PC-3 (cell line): ENCODE data around the gene FAN1. TPM values are rescaled to one million over a fixed set of nuclear protein-coding genes. Genes with fewer than 3 reads are reported as not detected.

Source experiments
- ATAC-seq: fragments of 200-7000 bp; cut with Tn5 transposase; 2 replicates; pipeline ENCODE4 v1.9.1; 2020; ENCODE audit warnings: mild to moderate bottlenecking, moderate library complexity
- BruUV-seq: library from RNA; stranded (reverse); fragments of 400-500 nt; replicated peaks from 2 replicates; lab custom pipeline; 2021; lab: Mats Ljungman, UMichigan
- CTCF ChIA-PET: fragments of 300-600 bp; sonication (Branson Sonifier 250); formaldehyde crosslinking; loops from one replicate; lab custom pipeline; 2022; ENCODE audit warnings: antibody characterized with exemption; lab: Charles Lee
- POLR2A ChIA-PET: fragments of 300-600 bp; sonication (Branson Sonifier 250); formaldehyde crosslinking; loops from one replicate; lab custom pipeline; 2022; ENCODE audit warnings: antibody characterized with exemption; ENCODE audit not compliant: unreplicated experiment; lab: Charles Lee
- DNase-seq: peaks from one replicate; pipeline ENCODE4 v3.0.0-alpha.2; 2015
- H2AFZ ChIP-seq: fragments of 300-600 bp; sonication (generic); 2 replicates; pipeline ENCODE4 v1.6.0; 2016; ENCODE audit warnings: antibody characterized with exemption, low read length
- H3F3A ChIP-seq: fragments of 300-600 bp; sonication (generic); one replicate; pipeline ENCODE4 v1.6.0; 2017; ENCODE audit warnings: antibody characterized with exemption, low read length, control low read depth, mild to moderate bottlenecking; ENCODE audit not compliant: unreplicated experiment
- H3K27ac ChIP-seq: fragments of 300-600 bp; sonication (generic); 2 replicates; pipeline ENCODE4 v1.5.1; 2016; ENCODE audit warnings: mild to moderate bottlenecking, low read length
- H3K27me3 ChIP-seq: fragments of 300-600 bp; sonication (generic); 2 replicates; pipeline ENCODE4 v1.6.1; 2016; ENCODE audit warnings: low read length, mixed read lengths
- H3K36me3 ChIP-seq: fragments of 300-600 bp; sonication (generic); 2 replicates; pipeline ENCODE4 v1.6.1; 2016; ENCODE audit warnings: low read depth, mixed run types, low read length, mixed read lengths
- H3K4me1 ChIP-seq: fragments of 300-600 bp; sonication (generic); 2 replicates; pipeline ENCODE4 v1.5.1; 2016; ENCODE audit warnings: low read length; ENCODE audit not compliant: insufficient read depth
- H3K4me2 ChIP-seq: fragments of 300-600 bp; sonication (generic); 2 replicates; pipeline ENCODE4 v1.6.0; 2016; ENCODE audit warnings: low read length
- H3K4me3 ChIP-seq: fragments of 300-600 bp; sonication (generic); 2 replicates; pipeline ENCODE4 v1.5.1; 2016; ENCODE audit warnings: mild to moderate bottlenecking, low read length, mixed read lengths
- H3K79me2 ChIP-seq: fragments of 300-600 bp; sonication (generic); 2 replicates; pipeline ENCODE4 v1.6.1; 2017; ENCODE audit warnings: low read length, mixed read lengths
- H3K9ac ChIP-seq: fragments of 300-600 bp; sonication (generic); 2 replicates; pipeline ENCODE4 v1.6.0; 2016; ENCODE audit warnings: mild to moderate bottlenecking, low read length
- H3K9me2 ChIP-seq: fragments of 300-600 bp; sonication (generic); replicated peaks from 2 replicates; pipeline ENCODE4 v1.6.1; 2016; ENCODE audit warnings: mixed run types, low read length, mixed read lengths
- H3K9me3 ChIP-seq: fragments of 300-600 bp; sonication (generic); 2 replicates; pipeline ENCODE4 v1.6.1; 2016; ENCODE audit warnings: low read length, mixed read lengths
- H4K20me1 ChIP-seq: fragments of 300-600 bp; sonication (generic); 2 replicates; pipeline ENCODE4 v1.6.1; 2016; ENCODE audit warnings: low read length, mixed read lengths
- EZH2 ChIP-seq: fragments of 300-600 bp; sonication (generic); IDR thresholded peaks from one replicate; pipeline ENCODE4 v1.6.1; 2017; ENCODE audit warnings: antibody characterized with exemption, mild to moderate bottlenecking, low read length; ENCODE audit not compliant: unreplicated experiment
- EZH2phosphoT487 ChIP-seq: fragments of 300-600 bp; sonication (generic); IDR thresholded peaks from 2 replicates; pipeline ENCODE4 v1.6.1; 2018; ENCODE audit warnings: mild to moderate bottlenecking, antibody characterized with exemption, low read length, borderline replicate concordance
- intact Hi-C: fragments of 100-400 bp; cut with micrococcal nuclease; formaldehyde crosslinking; loops from 2 replicates; pipeline ENCODE4 v1.9.0; 2023
- total RNA-seq: library from RNA; depleted of rRNA; stranded (reverse); fragments of >200 nt; gene quantifications from 2 replicates; pipeline ENCODE4 v1.2.3, GENCODE V29; 2014
- TF ChIP-seq, protein P1 (sequence below): fragments of 300-600 bp; sonication (generic); conservative IDR thresholded peaks from 2 replicates; pipeline ENCODE4 v1.5.1; 2017; ENCODE audit warnings: antibody characterized with exemption, low read depth, mild to moderate bottlenecking, low read length

Gene FAN1
- total RNA-seq, 1 experiment from 2014 or later, result 16.4 TPM

DNA sequence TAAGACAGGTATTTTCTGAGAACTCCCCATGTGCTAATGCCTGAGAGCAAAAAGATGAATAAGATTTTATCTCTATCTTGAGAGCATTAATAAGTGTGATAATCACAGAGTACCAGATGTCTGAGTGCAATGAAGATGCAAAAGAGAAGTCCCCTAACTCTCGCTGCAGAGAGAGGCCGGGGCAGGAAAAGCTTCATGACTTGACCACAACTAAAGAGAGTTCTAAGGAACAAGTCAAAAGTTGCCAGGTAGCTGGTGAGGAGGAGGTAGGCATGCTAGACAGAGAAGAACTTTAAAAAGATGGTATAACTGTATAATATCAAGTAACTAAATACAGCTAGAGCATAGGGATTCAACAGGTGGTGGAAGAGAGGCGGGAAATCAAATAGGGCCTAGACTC is 58.9 kb downstream of the FAN1 start:
- CTCF ChIA-PET, result no interaction called here

DNA sequence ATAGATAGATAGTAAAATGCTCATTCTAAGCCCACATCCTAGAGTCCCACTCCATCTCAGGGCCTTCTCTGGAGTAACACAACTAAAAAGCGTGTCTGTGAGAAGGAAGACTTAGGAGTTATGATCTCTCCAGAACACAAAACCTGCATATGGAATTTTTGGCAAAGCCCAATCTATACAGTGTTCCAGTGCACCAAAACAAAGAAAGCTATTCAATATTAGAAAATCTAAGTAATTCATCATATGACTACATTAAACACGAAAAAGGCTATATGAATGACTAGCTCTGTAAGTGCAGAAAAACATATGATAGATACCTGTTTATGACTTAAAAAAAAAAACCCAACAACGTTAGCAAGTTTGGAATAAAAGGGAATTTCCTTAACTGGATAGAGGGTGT is 60.0 kb downstream of the FAN1 start:
- H3K9me3 ChIP-seq, result no peaks in the 10 kb centered on the region
- TF ChIP-seq EZH2phosphoT487, result no peak
- TF ChIP-seq, protein P1, sequence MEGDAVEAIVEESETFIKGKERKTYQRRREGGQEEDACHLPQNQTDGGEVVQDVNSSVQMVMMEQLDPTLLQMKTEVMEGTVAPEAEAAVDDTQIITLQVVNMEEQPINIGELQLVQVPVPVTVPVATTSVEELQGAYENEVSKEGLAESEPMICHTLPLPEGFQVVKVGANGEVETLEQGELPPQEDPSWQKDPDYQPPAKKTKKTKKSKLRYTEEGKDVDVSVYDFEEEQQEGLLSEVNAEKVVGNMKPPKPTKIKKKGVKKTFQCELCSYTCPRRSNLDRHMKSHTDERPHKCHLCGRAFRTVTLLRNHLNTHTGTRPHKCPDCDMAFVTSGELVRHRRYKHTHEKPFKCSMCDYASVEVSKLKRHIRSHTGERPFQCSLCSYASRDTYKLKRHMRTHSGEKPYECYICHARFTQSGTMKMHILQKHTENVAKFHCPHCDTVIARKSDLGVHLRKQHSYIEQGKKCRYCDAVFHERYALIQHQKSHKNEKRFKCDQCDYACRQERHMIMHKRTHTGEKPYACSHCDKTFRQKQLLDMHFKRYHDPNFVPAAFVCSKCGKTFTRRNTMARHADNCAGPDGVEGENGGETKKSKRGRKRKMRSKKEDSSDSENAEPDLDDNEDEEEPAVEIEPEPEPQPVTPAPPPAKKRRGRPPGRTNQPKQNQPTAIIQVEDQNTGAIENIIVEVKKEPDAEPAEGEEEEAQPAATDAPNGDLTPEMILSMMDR, result no peak
- TF ChIP-seq EZH2, result no peak
- intact Hi-C loops, result loop anchor here (2.0 kb wide), 1 partner anchor 23 kb away; no protein-coding TSS in a partner anchor
- no peaks in the 10 kb centered on the region for H3K79me2 ChIP-seq
- no peaks in the 10 kb centered on the region for H4K20me1 ChIP-seq
- POLR2A ChIA-PET, result no interaction called here
- H3K9ac ChIP-seq, result no peak overlapping the region
- no peaks in the 10 kb centered on the region for H3K9me2 ChIP-seq
- H3K4me3 ChIP-seq, result no peak overlapping the region
- ATAC-seq (no peak), DNase-seq (no peak)
- CTCF ChIA-PET, result no interaction called here
- H3F3A ChIP-seq, result no peaks in the 10 kb centered on the region
- no peak overlapping the region for H3K27ac ChIP-seq
- no peak overlapping the region for H2AFZ ChIP-seq
- no TSS peak for BruUV-seq
- no peaks in the 10 kb centered on the region for H3K4me1 ChIP-seq
- no peaks in the 10 kb centered on the region for H3K27me3 ChIP-seq
- no peaks in the 10 kb centered on the region for H3K36me3 ChIP-seq
- H3K4me2 ChIP-seq, result no peak overlapping the region

More for the DNA sequence above, 58.9 kb downstream of the FAN1 start:
- no peaks in the 10 kb centered on the region for H3F3A ChIP-seq
- POLR2A ChIA-PET, result no interaction called here
- H4K20me1 ChIP-seq, result no peaks in the 10 kb centered on the region
- H3K9me2 ChIP-seq, result no peaks in the 10 kb centered on the region
- H3K9ac ChIP-seq, result no peak overlapping the region
- no peak overlapping the region for H2AFZ ChIP-seq
- no peak overlapping the region for H3K4me2 ChIP-seq
- DNase-seq (no peak), ATAC-seq (no peak)
- TF ChIP-seq EZH2phosphoT487, result no peak
- no peak for TF ChIP-seq EZH2
- TF ChIP-seq, protein P1, result no peak
- H3K27me3 ChIP-seq, result no peaks in the 10 kb centered on the region
- H3K79me2 ChIP-seq, result no peaks in the 10 kb centered on the region
- H3K27ac ChIP-seq, result no peak overlapping the region
- BruUV-seq, result no TSS peak
- H3K9me3 ChIP-seq, result no peaks in the 10 kb centered on the region
- H3K4me3 ChIP-seq, result no peak overlapping the region
- H3K4me1 ChIP-seq, result no peaks in the 10 kb centered on the region
- no peaks in the 10 kb centered on the region for H3K36me3 ChIP-seq
- intact Hi-C loops, result no loop called here

DNA sequence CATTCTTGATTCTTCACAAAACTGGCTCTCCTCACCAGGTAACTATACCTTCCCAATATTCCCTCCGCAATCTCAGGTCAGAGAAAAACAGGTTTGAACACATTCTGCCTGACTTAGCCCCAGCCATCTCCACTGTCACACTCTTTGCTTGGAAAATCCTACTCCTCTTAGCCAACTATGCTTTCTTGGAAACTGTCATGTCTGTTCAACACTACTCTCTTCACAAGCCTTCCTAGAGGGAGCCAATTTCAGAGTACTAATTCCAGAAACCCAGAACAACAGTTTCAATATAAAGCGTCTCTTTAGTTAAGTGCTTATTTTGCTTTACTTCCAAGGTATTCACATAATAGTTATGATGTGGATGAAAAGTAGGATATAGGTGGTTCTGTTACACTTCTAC is 66.0 kb downstream of the FAN1 start:
- intact Hi-C loops, result no loop called here
- H3K79me2 ChIP-seq, result no peaks in the 10 kb centered on the region
- H3K27ac ChIP-seq, result no peak overlapping the region
- BruUV-seq, result no TSS peak
- no peaks in the 10 kb centered on the region for H3K27me3 ChIP-seq
- no peaks in the 10 kb centered on the region for H3K9me2 ChIP-seq
- ATAC-seq, result no peak
- no peaks in the 10 kb centered on the region for H4K20me1 ChIP-seq
- no peak overlapping the region for H3K4me3 ChIP-seq
- ChIA-PET POLR2A (no interaction called here), CTCF (no interaction called here)
- no peaks in the 10 kb centered on the region for H3K9me3 ChIP-seq
- DNase-seq, result no peak
- H3K4me1 ChIP-seq, result no peaks in the 10 kb centered on the region
- no peaks in the 10 kb centered on the region for H3F3A ChIP-seq
- H3K36me3 ChIP-seq, result no peaks in the 10 kb centered on the region; the same call in 1 of the 2 replicates
- TF ChIP-seq, protein P1, result no peak
- TF ChIP-seq EZH2phosphoT487, result no peak
- TF ChIP-seq EZH2, result no peak
- H3K4me2 ChIP-seq, result no peak overlapping the region
- no peak overlapping the region for H3K9ac ChIP-seq
- no peak overlapping the region for H2AFZ ChIP-seq
